Umbilical cord (tissue), 2 donors: ENCODE measurements around the gene SLC35F3. TPM values are rescaled to one million over a fixed set of nuclear protein-coding genes. Genes with fewer than 3 reads are reported as not detected.

ENCODE experiments used
- DNase-seq: peaks from one replicate; pipeline ENCODE4 v3.0.0-alpha.2; 2015; ENCODE audit warnings: low spot score
- total RNA-seq: library from RNA; depleted of rRNA; stranded (reverse); fragments of >200 nt; gene quantifications from one replicate; pipeline ENCODE4 v1.2.3, GENCODE V29; 2014; ENCODE audit warnings: low replicate concordance; ENCODE audit not compliant: insufficient read depth

SLC35F3 gene
- total RNA-seq, 1 donor from 2014 or later: 0.24 TPM

- DNase-seq: no peak
Measured at GRCh38 chr1:233972951-233973635, 68.6 kb downstream of the SLC35F3 start.

GRCh38 chr1:233975486-233975885, 71.0 kb downstream of the SLC35F3 start:
- no peak for DNase-seq

- DNase-seq: no peak
Measured at GRCh38 chr1:233981042-233981675, 76.7 kb downstream of the SLC35F3 start.

- no peak for DNase-seq
Measured at GRCh38 chr1:233982827-233983518, 78.5 kb downstream of the SLC35F3 start.

- DNase-seq: no peak
Measured at GRCh38 chr1:233983811-233984210, 79.3 kb downstream of the SLC35F3 start.

DNA sequence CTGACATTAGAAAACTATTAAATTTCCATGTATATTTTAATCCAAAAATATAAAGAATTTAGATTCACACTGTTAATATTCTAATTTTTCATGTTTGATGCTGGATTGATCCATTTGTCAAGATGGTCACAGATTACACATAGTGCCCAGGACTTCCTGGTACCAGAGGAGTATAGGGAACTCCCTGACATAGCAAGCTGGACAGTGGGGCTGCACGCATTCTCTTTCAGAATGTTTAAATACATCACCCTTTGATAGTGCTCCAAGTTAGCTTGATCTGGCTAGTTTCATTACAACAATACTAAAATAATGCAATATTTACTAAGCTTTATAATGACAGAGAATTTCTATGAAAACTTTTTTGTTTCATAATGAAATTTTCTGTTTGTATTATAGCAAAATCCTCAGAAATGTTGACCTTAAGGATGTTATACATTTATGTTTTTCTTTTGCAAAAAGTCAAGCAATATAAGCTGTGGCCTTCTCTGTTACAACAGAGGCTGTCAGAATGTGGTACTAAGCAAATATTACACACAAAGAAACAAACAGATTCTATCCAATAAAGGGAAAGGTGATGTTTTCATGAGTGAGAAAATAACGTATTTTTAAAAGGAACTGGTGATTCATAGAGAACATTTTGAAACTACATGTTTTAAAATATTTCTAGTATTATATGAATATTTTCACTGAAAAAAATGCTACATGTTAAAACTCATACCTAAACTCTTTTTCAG, 84.7 kb downstream of the SLC35F3 start:
- DNase-seq: no peak

DNA sequence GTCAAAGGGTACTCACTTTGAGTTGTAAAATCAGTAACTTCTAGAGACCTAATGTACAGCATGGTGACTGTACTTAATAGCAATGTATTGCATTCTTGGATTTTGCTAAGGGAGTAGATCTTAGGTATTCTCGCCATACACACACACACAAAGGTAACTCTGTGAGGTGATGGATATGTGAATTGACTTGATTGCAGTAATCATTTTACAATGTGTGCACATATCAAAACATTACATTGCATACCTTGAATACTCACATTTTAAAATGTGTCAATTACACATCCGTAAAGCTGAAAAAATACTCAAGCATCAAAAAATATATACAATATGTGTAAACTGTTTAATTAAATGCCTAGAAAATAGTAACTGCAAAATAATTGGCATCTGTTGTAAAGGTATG, 86.0 kb downstream of the SLC35F3 start:
- DNase-seq: no peak

- no peak for DNase-seq
Measured at GRCh38 chr1:233993651-233994050, 89.2 kb downstream of the SLC35F3 start.

- DNase-seq: no peak
Measured at GRCh38 chr1:233994112-233994511, 89.6 kb downstream of the SLC35F3 start.

DNA sequence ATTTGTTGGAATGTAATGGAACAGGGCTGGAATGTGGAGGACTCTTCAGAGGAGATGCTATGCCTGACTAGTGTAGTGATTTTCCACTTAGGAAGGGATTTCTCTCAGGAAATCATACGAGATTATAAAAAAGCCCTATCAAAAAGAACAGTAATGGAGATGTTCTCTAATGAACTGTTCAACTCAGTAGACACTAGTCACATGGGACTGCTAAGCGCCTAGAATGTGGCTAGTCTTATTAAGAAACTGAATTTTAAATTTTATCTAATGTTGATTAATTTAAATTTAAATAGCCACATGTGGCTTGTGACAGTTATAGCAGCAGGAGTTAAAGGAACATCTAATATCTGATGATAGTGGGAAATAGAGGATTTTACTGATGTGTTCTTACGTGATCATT, 94.0 kb downstream of the SLC35F3 start:
- no peak for DNase-seq

DNA sequence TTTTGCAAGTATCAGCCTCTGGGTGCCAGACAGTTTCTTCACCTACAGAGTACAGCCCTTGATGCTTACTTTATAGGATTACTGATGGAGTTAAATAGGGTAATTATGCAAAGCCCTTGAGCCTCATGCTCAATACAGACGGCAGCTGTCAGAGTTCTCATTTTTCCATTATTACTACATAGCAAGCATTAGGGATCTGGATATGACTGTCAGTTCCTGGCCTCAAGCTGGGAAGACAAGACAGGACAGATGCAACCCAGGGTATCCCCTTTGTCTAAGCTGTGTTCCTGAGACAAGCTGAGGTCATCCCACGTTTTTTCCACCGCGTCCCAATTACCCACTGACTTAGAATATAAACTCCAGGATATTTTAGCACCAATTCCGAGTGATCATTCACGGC, 94.4 kb downstream of the SLC35F3 start:
- DNase-seq: no peak

GRCh38 chr1:234000557-234001041, 96.1 kb downstream of the SLC35F3 start:
- DNase-seq: no peak

- no peak for DNase-seq
Measured at GRCh38 chr1:234001817-234002216, 97.3 kb downstream of the SLC35F3 start.

- no peak for DNase-seq
Measured at GRCh38 chr1:234004591-234004990, 100.1 kb downstream of the SLC35F3 start.

GRCh38 chr1:234007684-234008083, 103.2 kb downstream of the SLC35F3 start:
- no peak for DNase-seq

- no peak for DNase-seq
Measured at GRCh38 chr1:234008591-234008990, 104.1 kb downstream of the SLC35F3 start.

DNA sequence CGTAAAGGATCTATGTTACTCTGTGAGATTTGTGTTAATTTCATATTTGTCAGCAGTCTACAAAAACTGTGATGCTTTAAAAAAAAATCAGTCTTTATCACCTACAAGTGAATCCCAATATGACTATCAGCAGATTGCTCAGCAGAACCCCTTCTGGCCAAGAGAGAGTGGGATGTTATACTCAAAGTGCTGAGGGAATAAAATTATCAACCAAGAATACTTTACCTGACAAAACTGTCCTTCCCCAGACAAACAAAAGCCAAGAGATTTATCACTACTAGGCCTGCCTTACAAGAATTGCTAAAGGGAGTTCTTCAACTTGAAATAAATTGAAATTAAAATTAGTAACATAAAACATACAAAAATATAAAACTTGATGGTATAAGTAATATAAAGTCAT, 105.2 kb downstream of the SLC35F3 start:
- DNase-seq: no peak

GRCh38 chr1:234014208-234014607, 109.7 kb downstream of the SLC35F3 start:
- no peak for DNase-seq

DNA sequence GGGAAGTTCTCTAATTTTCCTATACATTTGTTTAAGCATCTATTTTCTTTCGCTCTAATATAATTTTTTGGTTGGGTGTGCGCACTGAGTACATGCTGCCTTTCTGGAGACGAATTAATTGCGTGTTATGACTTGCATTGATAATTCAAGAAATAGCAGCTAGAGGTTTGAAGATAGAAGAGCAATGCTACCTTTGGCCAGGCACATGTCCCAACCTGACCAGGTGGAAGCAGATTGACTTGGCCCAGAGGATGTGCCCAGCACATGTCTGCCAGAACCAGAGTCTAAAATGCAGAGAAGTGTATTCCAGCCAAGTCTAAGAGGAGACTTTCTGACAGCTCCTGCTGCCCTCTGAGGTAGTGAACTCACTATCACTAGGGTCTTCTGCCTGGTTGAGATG, 114.3 kb downstream of the SLC35F3 start:
- DNase-seq: no peak

DNA sequence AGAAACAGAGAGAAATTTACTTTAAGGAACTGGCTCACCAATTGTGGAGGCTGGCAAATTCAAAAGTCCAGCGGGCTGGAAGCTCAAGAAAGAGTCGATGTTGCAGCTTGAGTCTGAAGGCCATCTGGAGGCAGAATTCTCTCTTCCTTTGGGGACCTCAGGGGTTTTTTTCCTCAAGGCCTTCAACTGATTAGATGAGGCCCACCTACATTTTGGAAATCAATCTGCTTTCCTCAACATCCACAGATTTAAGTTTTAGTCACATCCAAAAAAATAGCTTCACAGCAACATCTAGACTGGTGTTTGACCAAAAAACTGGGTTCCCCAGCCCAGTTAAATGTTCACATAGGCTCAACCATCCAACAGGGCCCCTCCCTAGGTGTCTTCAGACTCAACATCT, 114.9 kb downstream of the SLC35F3 start:
- no peak for DNase-seq

DNA sequence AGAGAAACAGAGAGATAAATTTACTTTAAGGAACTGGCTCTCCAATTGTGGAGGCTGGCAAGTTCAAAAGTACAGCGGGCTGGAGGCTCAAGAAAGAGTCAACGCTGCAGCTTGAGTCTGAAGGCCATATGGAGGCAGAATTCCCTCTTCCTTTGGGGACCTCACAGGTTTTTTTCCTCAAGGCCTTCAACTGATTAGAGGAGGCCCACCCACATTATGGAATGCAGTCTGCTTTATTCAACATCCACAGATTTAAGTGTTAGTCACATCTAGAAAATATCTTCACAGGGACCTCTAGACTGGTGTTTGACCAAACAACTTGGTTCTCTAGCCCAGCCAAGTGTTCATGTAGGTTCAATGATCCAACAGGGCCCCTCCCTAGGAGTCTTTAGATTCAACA, 117.8 kb downstream of the SLC35F3 start:
- no peak for DNase-seq

- no peak for DNase-seq
Measured at GRCh38 chr1:234039603-234040002, 135.1 kb downstream of the SLC35F3 start.
